ENCODE results near the gene OGFOD1.

The OGFOD1 gene

GRCh38 chr16:56413381-56413780 is 38.0 kb upstream of the OGFOD1 start:
- ChIA-PET POLR2A (no interaction called here), CTCF (no interaction called here)
- no peak for DNase-seq (ENCODE audit: extremely low spot score)
- no peak for TF ChIP-seq CTCF (IDR thresholded peaks at IDR 0.05; ENCODE audit: control extremely low read depth, extremely low read depth, low read depth, missing control alignments)

- no peak for DNase-seq (ENCODE audit: extremely low spot score)
- POLR2A ChIA-PET, result no interaction called here
- CTCF ChIA-PET, result no interaction called here
- no peak for TF ChIP-seq CTCF (IDR thresholded peaks at IDR 0.05; ENCODE audit: control extremely low read depth, extremely low read depth, low read depth, missing control alignments)
Observed at GRCh38 chr16:56414366-56414765, 37.0 kb upstream of the OGFOD1 start.

GRCh38 chr16:56415875-56416274 is 35.5 kb upstream of the OGFOD1 start:
- POLR2A ChIA-PET, result no interaction called here
- no peak for TF ChIP-seq CTCF (IDR thresholded peaks at IDR 0.05; ENCODE audit: control extremely low read depth, extremely low read depth, low read depth, missing control alignments)
- no peak for DNase-seq (ENCODE audit: extremely low spot score)
- CTCF ChIA-PET, result no interaction called here

GRCh38 chr16:56417138-56417537 is 34.2 kb upstream of the OGFOD1 start:
- no peak for DNase-seq (ENCODE audit: extremely low spot score)
- CTCF ChIA-PET, result interaction anchor here (1.1 kb wide), 1 partner anchor 16 kb away, joined by 3 read pairs; no protein-coding TSS in a partner anchor
- POLR2A ChIA-PET, result no interaction called here
- no peak for TF ChIP-seq CTCF (IDR thresholded peaks at IDR 0.05; ENCODE audit: control extremely low read depth, extremely low read depth, low read depth, missing control alignments)

GRCh38 chr16:56419740-56420548 is 31.4 kb upstream of the OGFOD1 start:
- no peak for TF ChIP-seq CTCF (IDR thresholded peaks at IDR 0.05; ENCODE audit: control extremely low read depth, extremely low read depth, low read depth, missing control alignments)
- ChIA-PET CTCF (no interaction called here), POLR2A (no interaction called here)
- no peak for DNase-seq (ENCODE audit: extremely low spot score)

- DNase-seq (ENCODE audit: extremely low spot score), result no peak
- CTCF ChIA-PET, result no interaction called here
- POLR2A ChIA-PET, result no interaction called here
- TF ChIP-seq CTCF (IDR thresholded peaks at IDR 0.05; ENCODE audit: control extremely low read depth, extremely low read depth, low read depth, missing control alignments), result no peak
Observed at GRCh38 chr16:56420613-56421012, 30.7 kb upstream of the OGFOD1 start.

Measured in GM10248 (cell line).